OCI-LY7 (cell line): ENCODE data around the gene COMMD1. TPM values are rescaled to one million over a fixed set of nuclear protein-coding genes. Genes with fewer than 3 reads are reported as not detected.

Experiments
- BruUV-seq: library from RNA; stranded (reverse); fragments of 400-500 nt; replicated peaks from 2 replicates; lab custom pipeline; 2021; lab: Mats Ljungman, UMichigan
- CTCF ChIA-PET: fragments of 300-600 bp; sonication (Branson Sonifier 250); formaldehyde crosslinking; loops from one replicate; lab custom pipeline; 2022; ENCODE audit warnings: antibody characterized with exemption; ENCODE audit not compliant: unreplicated experiment; lab: Charles Lee
- POLR2A ChIA-PET: fragments of 300-600 bp; sonication (Branson Sonifier 250); formaldehyde crosslinking; loops from one replicate; lab custom pipeline; 2022; ENCODE audit warnings: antibody characterized with exemption; lab: Charles Lee
- DNase-seq: peaks from one replicate; pipeline ENCODE4 v3.0.0-alpha.2; 2015; ENCODE audit warnings: low spot score
- H2AFZ ChIP-seq: fragments of 200-600 bp; sonication (generic), shearing (Covaris generic); 2 replicates; pipeline ENCODE4 v1.6.1; 2014; ENCODE audit warnings: mild to moderate bottlenecking, antibody characterized with exemption, low read length, moderate library complexity
- H3K27ac ChIP-seq: fragments of 200-600 bp; sonication (generic); 2 replicates; pipeline ENCODE4 v1.5.1; 2014; ENCODE audit warnings: mixed run types, low read depth, mild to moderate bottlenecking, moderate library complexity, low read length, inconsistent platforms; ENCODE audit not compliant: poor library complexity, severe bottlenecking
- H3K36me3 ChIP-seq: fragments of 200-600 bp; sonication (generic); 2 replicates; pipeline ENCODE4 v1.6.1; 2014; ENCODE audit warnings: mild to moderate bottlenecking, antibody characterized with exemption, low read length, moderate library complexity, mixed read lengths; ENCODE audit not compliant: insufficient read depth
- H3K4me1 ChIP-seq: fragments of 200-600 bp; sonication (generic); 2 replicates; pipeline ENCODE4 v1.5.1; 2014; ENCODE audit warnings: mild to moderate bottlenecking, low read length; ENCODE audit not compliant: insufficient read depth, poor library complexity, severe bottlenecking
- H3K4me2 ChIP-seq: fragments of 200-600 bp; sonication (generic); 2 replicates; pipeline ENCODE4 v1.6.1; 2014; ENCODE audit warnings: mild to moderate bottlenecking, low read length
- H3K4me3 ChIP-seq: fragments of 200-600 bp; sonication (generic); 2 replicates; pipeline ENCODE4 v1.5.1; 2014; ENCODE audit warnings: mild to moderate bottlenecking, low read depth, low read length; ENCODE audit not compliant: poor library complexity, severe bottlenecking
- H3K79me2 ChIP-seq: fragments of 200-600 bp; sonication (generic); 2 replicates; pipeline ENCODE4 v1.6.1; 2016; ENCODE audit warnings: low read depth, mild to moderate bottlenecking, low read length, moderate library complexity, mixed read lengths; ENCODE audit not compliant: insufficient read depth
- H3K9me2 ChIP-seq: fragments of 200-600 bp; sonication (generic); 2 replicates; pipeline ENCODE4 v1.6.1; 2016; ENCODE audit warnings: mild to moderate bottlenecking, low read length, mixed read lengths; ENCODE audit not compliant: insufficient read depth
- H3K9me3 ChIP-seq: fragments of 200-600 bp; sonication (generic); 2 replicates; pipeline ENCODE4 v1.6.1; 2014; ENCODE audit warnings: mild to moderate bottlenecking, mixed run types, low read length, mixed read lengths
- H4K20me1 ChIP-seq: fragments of 200-600 bp; sonication (generic); 2 replicates; pipeline ENCODE4 v1.6.1; 2014; ENCODE audit warnings: mild to moderate bottlenecking, antibody characterized with exemption, low read length, moderate library complexity, mixed read lengths; ENCODE audit not compliant: insufficient read depth
- CTCF ChIP-seq: fragments of 200-600 bp; sonication (generic); conservative IDR thresholded peaks from 2 replicates; pipeline ENCODE4 v1.5.1; 2014; ENCODE audit warnings: mild to moderate bottlenecking, antibody characterized with exemption, low read length, moderate library complexity, mixed read lengths
- EZH2phosphoT487 ChIP-seq: fragments of 200-600 bp; sonication (generic); IDR thresholded peaks from 2 replicates; pipeline ENCODE4 v1.6.1; 2018; ENCODE audit warnings: low read depth, borderline replicate concordance, mild to moderate bottlenecking, mixed run types, antibody characterized with exemption, low read length, moderate library complexity, mixed read lengths
- intact Hi-C: fragments of 100-400 bp; cut with micrococcal nuclease; formaldehyde crosslinking; loops from one replicate; pipeline ENCODE4 v1.10.0; 2022; ENCODE audit not compliant: unreplicated experiment
- total RNA-seq, 2 experiments: library from RNA; depleted of rRNA in 1 of 2; stranded (reverse); fragments of >200 nt in 1 of 2; shearing (Covaris generic) in 1 of 2; gene quantifications; 2 replicates each; pipeline ENCODE4 v1.2.3, GENCODE V29; 2014 to 2022

Gene COMMD1
- total RNA-seq, 2 experiments from 2014 or later, result 22.0 to 22.1 TPM

DNA sequence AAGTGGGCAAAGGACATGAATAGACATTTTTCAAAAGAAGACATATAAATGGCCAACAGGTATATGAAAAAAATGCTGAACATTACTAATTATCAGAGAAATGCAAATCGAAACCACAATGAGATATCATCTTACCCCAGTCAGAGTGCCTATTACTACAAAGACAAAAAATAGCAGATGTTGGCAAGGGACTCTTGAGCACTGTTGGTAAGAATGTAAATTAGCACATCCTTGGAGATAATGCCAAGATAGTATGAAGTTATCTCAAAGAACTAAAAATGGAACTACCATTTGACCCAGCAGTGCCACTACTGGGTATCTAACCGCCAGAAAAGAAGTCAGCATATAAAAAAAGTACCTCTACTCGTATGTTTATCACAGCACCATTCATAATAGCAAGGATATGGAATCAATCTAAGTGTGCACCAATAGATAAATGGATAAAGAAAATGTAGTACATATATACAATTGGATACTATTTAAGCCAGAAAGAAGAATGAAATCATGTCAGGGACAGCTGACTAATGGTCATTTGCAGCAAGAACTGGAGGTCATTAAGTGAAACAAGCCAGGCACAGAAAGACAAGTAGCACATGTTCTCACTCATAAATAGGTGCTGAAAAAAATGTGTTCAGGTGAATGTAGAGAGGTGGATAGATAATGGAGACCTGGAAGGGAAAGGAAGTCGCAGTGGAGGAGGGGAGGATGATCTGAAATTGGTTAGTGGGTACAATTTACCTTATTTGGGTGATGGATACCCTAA, 148.7 kb downstream of the COMMD1 start:
- H3K9me2 ChIP-seq, result no peaks in the 10 kb centered on the region
- POLR2A ChIA-PET, result interaction anchor here (1.0 to 1.8 kb wide), 5 partner anchors 8 to 76 kb away, joined by 3 to 5 read pairs (median 4); no protein-coding TSS in a partner anchor
- BruUV-seq, result no TSS peak
- CTCF ChIA-PET, result no interaction called here
- no peaks in the 10 kb centered on the region for H3K79me2 ChIP-seq
- H3K4me2 ChIP-seq, result no peak overlapping the region
- H3K4me1 ChIP-seq, result no peaks in the 10 kb centered on the region
- intact Hi-C loops, result no loop called here
- H3K4me3 ChIP-seq, result no peak overlapping the region
- no peak overlapping the region for H3K27ac ChIP-seq
- no peak for DNase-seq
- H3K36me3 ChIP-seq, result no peaks in the 10 kb centered on the region; the same call in 1 of the 2 replicates
- no peak overlapping the region for H2AFZ ChIP-seq
- H3K9me3 ChIP-seq, result no peaks in the 10 kb centered on the region
- TF ChIP-seq CTCF (no peak), EZH2phosphoT487 (no peak)
- no peaks in the 10 kb centered on the region for H4K20me1 ChIP-seq

DNA sequence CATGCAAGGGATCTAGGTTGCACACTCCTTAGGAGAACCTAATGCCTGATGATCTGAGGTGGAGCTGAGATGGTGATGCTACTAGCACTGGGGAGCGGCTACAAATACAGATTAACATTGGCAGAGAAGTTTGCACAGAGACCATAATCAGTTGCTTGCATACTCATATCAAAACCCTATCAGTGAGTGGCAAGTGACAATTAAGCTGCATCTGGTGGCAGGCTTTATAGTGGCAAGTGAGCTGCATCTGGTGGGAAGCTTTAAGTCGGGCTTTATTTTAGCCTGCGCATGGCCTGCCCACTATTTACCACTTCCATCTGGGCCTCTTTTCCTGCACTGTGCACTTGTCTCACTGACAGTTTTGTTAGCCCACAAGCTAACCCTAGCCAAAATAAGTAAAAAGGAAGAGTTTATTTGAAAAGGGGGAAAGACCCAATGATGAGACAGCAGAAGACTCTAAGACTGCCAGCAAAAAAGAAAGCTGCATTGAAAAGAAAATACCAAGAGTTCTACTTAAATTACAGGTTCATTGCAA, 149.5 kb downstream of the COMMD1 start:
- no peaks in the 10 kb centered on the region for H3K79me2 ChIP-seq
- no peaks in the 10 kb centered on the region; the same call in 1 of the 2 replicates for H3K36me3 ChIP-seq
- H3K27ac ChIP-seq, result no peak overlapping the region
- BruUV-seq, result no TSS peak
- intact Hi-C loops, result no loop called here
- H3K4me3 ChIP-seq, result no peak overlapping the region
- ChIA-PET CTCF (no interaction called here), POLR2A (interaction anchor here (0.7 to 1.5 kb wide), 3 partner anchors 16 to 26 kb away, joined by 3 to 5 read pairs (median 4); no protein-coding TSS in a partner anchor)
- TF ChIP-seq CTCF, result no peak
- TF ChIP-seq EZH2phosphoT487, result no peak
- H3K4me1 ChIP-seq, result no peaks in the 10 kb centered on the region
- no peak for DNase-seq
- H3K9me2 ChIP-seq, result no peaks in the 10 kb centered on the region
- H2AFZ ChIP-seq, result no peak overlapping the region
- no peak overlapping the region for H3K4me2 ChIP-seq
- H4K20me1 ChIP-seq, result no peaks in the 10 kb centered on the region
- no peaks in the 10 kb centered on the region for H3K9me3 ChIP-seq
